Sciatic nerve (tissue), 2 donors: ENCODE measurements around the gene IL1R2. TPM values are rescaled to one million over a fixed set of nuclear protein-coding genes. Genes with fewer than 3 reads are reported as not detected.
"Not testable (repeated sequence)": the region's sequence is repeated elsewhere in the genome, so short reads cannot be mapped to it uniquely, and the experiment has no call there.

Source experiments
- ATAC-seq: fragments of 200-7000 bp; cut with Tn5 transposase; one replicate; pipeline ENCODE4 v1.9.1; 2020; ENCODE audit warnings: mild to moderate bottlenecking, moderate library complexity
- DNase-seq: peaks from one replicate; pipeline ENCODE4 v3.0.0-alpha.2; 2020; ENCODE audit warnings: low spot score
- intact Hi-C: fragments of 100-400 bp; cut with DNase I; formaldehyde crosslinking; loops from one replicate; pipeline ENCODE4 v1.14.2; 2022
- total RNA-seq: library from RNA; stranded (reverse); fragmentation: NEBNext Ultra II Directional; extraction: Animal tissue kit (Norgen Biotek cat#: 25700); gene quantifications from one replicate; pipeline ENCODE4 v1.2.1, GENCODE V29; 2021
- donor health status: DM: no; HTN: no; CAD: no.
- donor health status: DM: no; HTN: no; CAD: no.

IL1R2 gene
- total RNA-seq, 1 donor from 2014 or later: 5.7 TPM

GRCh38 chr2:102066554-102066953 is 74.8 kb downstream of the IL1R2 start:
- DNase-seq (no peak), ATAC-seq (no peak)
- intact Hi-C loops: no loop called here

GRCh38 chr2:102068126-102068525 is 76.4 kb downstream of the IL1R2 start:
- intact Hi-C loops, ATAC-seq, DNase-seq: not testable (repeated sequence)

- ATAC-seq: no peak
- intact Hi-C loops: no loop called here
- DNase-seq: no peak
Observed at GRCh38 chr2:102069311-102069974, 77.7 kb downstream of the IL1R2 start.

GRCh38 chr2:102070058-102070642 is 78.4 kb downstream of the IL1R2 start:
- intact Hi-C loops: no loop called here
- peak; percentile 96 for ATAC-seq
- peak; percentile 85 for DNase-seq

GRCh38 chr2:102072741-102073140 is 81.0 kb downstream of the IL1R2 start:
- DNase-seq: no peak
- intact Hi-C loops: no loop called here
- no peak for ATAC-seq

GRCh38 chr2:102073168-102073724 is 81.5 kb downstream of the IL1R2 start:
- intact Hi-C loops: no loop called here
- ATAC-seq: no peak
- DNase-seq: no peak

- intact Hi-C loops: no loop called here
- no peak for DNase-seq
- no peak for ATAC-seq
Observed at GRCh38 chr2:102074152-102074783, 82.5 kb downstream of the IL1R2 start.

- no peak for DNase-seq
- no peak for ATAC-seq
- intact Hi-C loops: no loop called here
Observed at GRCh38 chr2:102075479-102075878, 83.7 kb downstream of the IL1R2 start.

GRCh38 chr2:102076512-102076911 is 84.8 kb downstream of the IL1R2 start:
- DNase-seq (no peak), ATAC-seq (no peak)
- intact Hi-C loops: no loop called here

Other genes with a start within 250 kb of the IL1R2 start
- 49.9 TPM for gene IL1R1, start 150.8 kb downstream of the IL1R2 start, total RNA-seq
- not detected for gene IL1RL2, start 195.1 kb downstream of the IL1R2 start, total RNA-seq